ENCODE results near the gene SLC22A14.
"Not testable (repeated sequence)": the region's sequence is repeated elsewhere in the genome, so short reads cannot be mapped to it uniquely, and the experiment has no call there.

SLC22A14 gene, protein sequence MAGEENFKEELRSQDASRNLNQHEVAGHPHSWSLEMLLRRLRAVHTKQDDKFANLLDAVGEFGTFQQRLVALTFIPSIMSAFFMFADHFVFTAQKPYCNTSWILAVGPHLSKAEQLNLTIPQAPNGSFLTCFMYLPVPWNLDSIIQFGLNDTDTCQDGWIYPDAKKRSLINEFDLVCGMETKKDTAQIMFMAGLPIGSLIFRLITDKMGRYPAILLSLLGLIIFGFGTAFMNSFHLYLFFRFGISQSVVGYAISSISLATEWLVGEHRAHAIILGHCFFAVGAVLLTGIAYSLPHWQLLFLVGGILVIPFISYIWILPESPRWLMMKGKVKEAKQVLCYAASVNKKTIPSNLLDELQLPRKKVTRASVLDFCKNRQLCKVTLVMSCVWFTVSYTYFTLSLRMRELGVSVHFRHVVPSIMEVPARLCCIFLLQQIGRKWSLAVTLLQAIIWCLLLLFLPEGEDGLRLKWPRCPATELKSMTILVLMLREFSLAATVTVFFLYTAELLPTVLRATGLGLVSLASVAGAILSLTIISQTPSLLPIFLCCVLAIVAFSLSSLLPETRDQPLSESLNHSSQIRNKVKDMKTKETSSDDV

DNA sequence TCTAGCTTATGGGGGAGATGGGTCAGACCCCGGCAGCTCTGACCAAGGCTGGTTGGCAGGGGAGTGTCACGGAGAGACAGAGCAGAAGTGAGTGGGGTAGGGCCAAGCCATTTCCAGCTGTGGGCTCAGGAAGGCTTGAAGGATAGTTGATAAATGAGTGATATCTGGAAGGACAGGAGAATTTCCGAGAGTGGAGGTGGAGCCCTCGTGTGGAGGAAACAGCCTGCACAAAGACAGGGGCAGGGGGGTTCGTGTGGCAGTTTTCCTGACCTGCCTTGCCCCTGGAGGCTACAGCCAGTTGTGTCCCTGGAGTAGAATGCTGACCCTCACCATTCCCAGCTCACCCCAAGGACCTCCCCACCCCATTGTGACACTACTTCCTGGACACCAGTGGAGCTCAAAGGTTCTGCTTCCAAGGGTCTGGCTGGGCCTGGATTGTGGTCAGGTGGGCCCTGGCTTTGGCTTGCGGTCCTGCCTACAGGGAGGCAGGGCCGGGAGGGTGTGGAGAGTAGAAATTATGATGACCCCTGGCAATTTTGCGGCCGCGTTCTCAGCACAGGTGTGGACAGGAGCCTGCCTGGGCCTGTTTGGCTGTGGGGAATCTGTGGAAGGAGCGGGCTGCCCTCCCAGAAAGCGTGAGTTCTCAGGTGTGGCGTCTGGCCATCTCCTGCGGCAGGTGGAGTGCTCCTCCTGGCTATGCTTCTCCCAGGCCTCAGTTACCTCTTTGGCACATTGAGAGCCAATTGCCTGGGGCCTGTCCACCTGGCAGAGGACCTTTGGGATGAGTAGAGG lies at the start of gene SLC22A14:
Gene SLC22A14, plus strand, starts transcription at position 400 of the 792 bp plus-strand sequence. CDS start 23,733 bp downstream, outside the sequence.
- no peak for DNase-seq (ENCODE audit: low read depth in 3 of 3, low spot score in 1 of 3)

- DNase-seq (ENCODE audit: low read depth in 3 of 3, low spot score in 1 of 3): no peak
These were observed 49.4 kb upstream of the SLC22A14 start for GRCh38 chr3:38232701-38233100.

DNA sequence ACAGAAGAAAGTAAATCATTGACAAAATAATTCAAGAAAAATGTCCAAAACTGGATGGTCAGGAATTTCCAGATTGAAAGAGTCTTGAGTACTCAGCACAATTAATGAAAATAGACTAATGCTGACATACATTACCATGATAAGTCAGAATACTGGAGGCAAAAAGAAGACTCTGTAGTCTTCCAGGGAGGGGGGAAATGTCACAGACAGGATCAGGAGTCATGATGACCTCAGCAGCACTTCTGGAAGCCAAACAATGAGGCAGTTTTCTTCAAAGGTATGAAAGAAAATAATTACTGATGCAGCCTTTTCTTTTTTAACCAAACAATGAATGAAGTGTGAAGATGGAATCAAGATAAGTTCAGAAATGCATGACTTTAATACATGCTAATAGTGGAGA lies 46.6 kb upstream of the SLC22A14 start:
- DNase-seq (ENCODE audit: low read depth in 3 of 3, low spot score in 1 of 3): no peak

DNA sequence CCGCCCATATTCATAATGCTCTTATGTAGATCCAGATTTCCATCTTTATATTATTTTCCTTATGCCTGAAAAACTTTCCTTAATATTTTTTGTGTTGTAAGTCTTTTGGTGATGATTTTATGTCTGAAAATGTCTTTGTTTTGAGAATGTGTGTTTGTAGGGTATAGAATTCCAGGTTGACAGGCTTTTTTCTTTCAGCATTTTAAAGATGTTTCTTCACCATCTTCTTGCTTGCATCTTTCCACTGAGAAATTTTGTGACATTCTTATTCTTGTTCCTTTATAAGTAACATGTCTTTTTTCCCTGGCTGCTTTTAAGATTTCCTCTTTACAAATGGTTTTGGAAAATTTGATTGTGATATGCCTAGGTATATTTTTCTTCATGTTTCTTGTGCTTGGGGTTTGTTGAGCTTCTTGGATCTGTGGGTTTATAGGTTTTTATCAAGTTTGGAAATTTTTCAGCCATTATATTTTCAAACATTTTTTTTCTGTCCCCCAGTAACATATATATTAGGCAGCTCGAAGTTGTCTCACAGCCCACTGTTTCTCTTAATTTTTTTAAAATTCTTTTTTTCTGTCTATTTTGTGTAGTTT lies 43.6 kb upstream of the SLC22A14 start:
- no peak for DNase-seq (ENCODE audit: low read depth in 3 of 3, low spot score in 1 of 3)

DNA sequence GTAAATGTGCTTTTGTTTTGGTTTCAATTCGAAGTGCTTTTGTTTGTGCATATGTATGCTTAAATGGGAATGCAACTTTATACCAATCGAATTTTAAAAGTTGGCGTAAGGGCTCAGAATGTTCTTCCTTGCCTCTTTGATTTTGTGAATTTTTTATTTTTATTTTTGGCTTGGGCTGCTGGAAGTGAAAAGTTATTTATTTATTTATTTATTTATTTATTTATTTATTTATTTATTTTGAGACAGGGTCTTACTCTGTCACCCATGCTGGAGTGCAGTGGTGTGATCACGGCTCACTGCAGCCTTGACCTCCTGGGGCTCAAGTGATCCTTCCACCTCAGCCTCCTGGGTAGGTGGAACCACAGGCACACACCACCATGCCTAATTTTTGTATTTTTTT lies 39.3 kb upstream of the SLC22A14 start:
- DNase-seq (ENCODE audit: low read depth in 3 of 3, low spot score in 1 of 3): not testable (repeated sequence)

- no peak for DNase-seq (ENCODE audit: low read depth in 3 of 3, low spot score in 1 of 3)
These were observed 36.2 kb upstream of the SLC22A14 start for GRCh38 chr3:38245930-38246329.

DNA sequence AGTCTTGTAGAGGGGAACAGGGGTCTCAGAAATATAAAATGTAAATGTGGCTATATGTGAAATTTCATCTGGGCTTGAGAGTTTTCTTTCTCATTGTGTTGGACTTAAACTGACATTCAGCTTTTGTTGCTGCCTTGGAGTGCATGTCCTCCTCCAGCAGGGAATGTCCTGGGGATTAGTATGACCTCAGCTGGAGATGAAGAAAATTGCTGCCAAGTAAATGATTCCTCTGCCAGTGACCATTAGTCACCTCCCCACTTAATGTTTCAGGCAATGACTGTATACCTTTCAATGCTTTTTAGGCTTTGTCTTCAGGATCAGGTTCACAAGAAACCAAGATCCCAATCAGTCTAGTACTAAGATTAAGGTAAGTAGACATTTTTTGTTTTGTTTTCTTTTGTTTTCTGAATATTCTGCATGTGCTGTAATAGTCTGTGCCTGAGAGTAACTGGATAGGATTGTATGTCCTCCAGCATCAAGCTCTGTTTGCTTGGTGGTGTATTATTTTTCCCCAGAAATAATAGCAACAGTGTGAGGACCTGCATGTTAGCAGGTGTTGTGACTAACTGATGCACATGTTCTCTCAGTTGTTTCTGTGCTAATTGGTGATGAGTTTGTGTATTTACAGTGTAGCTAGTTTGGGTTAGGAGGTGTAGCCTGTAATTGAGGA lies 34.6 kb upstream of the SLC22A14 start:
- DNase-seq (ENCODE audit: low read depth in 3 of 3, low spot score in 1 of 3): no peak

- no peak for DNase-seq (ENCODE audit: low read depth in 3 of 3, low spot score in 1 of 3)
These were observed 31.9 kb upstream of the SLC22A14 start for GRCh38 chr3:38250198-38250597.

- DNase-seq (ENCODE audit: low read depth in 3 of 3, low spot score in 1 of 3): no peak
These were observed 30.9 kb upstream of the SLC22A14 start for GRCh38 chr3:38251197-38251596.

- no peak for DNase-seq (ENCODE audit: low read depth in 3 of 3, low spot score in 1 of 3)
These were observed 28.4 kb upstream of the SLC22A14 start for GRCh38 chr3:38253704-38254103.

GRCh38 chr3:38254872-38255271 lies 27.2 kb upstream of the SLC22A14 start:
- DNase-seq (ENCODE audit: low read depth in 3 of 3, low spot score in 1 of 3): no peak

GRCh38 chr3:38255627-38256026 lies 26.5 kb upstream of the SLC22A14 start:
- no peak for DNase-seq (ENCODE audit: low read depth in 3 of 3, low spot score in 1 of 3)

DNA sequence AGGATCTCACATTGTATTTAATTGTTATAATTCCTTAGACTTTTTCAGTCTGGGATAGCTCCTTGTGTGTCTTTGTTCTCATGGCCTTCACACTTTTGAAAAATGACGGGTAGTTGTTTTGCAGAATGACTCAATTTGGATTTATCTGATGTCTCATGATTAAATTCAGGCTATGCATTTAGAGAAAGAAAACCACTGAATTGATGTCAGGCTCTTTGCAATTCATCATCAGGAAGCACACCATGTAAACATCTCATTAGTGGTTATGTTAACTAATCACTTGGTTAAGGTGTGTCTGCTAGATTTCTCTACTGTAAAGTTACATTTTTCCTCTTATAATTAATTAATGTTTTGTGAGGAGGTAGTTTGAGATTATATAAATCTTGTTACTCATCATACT lies 24.5 kb upstream of the SLC22A14 start:
- no peak for DNase-seq (ENCODE audit: low read depth in 3 of 3, low spot score in 1 of 3)

DNA sequence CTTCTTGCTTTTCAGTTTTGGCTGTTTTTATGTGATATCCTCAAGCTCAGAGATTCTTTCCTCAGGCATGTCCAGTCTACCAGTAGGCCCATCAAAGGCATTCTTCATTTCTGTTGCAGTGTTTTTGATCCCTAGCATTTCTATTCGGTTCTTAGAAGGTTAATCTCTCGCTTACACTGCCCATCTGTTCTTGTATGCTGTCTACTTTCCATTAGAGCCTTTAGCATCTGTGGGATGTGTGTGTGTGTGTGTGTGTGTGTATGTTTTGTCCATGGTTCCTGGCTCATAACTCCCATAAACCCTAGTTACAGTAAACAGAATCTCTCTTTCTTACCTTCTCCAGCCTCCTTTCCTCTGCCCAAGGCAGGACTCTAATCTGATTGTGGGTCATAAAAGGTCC lies 21.6 kb upstream of the SLC22A14 start:
- DNase-seq (ENCODE audit: low read depth in 3 of 3, low spot score in 1 of 3): no peak

- DNase-seq (ENCODE audit: low read depth in 3 of 3, low spot score in 1 of 3): no peak
These were observed 17.7 kb upstream of the SLC22A14 start for GRCh38 chr3:38264353-38264771.

DNA sequence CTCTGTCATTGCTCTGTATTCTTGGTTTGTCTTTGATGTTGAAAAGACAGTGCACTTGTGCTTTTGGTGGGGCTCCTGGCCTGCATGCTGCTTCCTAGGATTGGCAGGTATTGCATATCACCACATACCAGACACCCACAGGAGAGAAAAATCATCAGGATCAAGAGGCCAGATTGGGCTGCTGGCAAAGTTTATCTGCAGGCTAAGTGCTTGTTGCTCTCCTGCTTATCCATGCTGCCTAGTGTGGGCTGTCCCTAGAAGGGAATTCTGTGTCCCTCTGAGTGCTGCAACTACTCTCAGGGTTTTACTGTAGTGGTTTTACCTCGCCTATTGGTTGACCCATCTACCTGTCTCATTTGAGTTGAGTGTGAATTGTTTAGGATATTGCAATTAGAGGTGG lies 17.3 kb upstream of the SLC22A14 start:
- DNase-seq (ENCODE audit: low read depth in 3 of 3, low spot score in 1 of 3): no peak

- DNase-seq (ENCODE audit: low read depth in 3 of 3, low spot score in 1 of 3): no peak
These were observed 16.3 kb upstream of the SLC22A14 start, which contains the start of gene SLC22A13 for GRCh38 chr3:38265604-38266307. SLC22A13 (plus strand) TSS chr3:38265812; CDS start chr3:38265861, 49 bp downstream.

GRCh38 chr3:38266810-38267209 lies 15.3 kb upstream of the SLC22A14 start:
- DNase-seq (ENCODE audit: low read depth in 3 of 3, low spot score in 1 of 3): no peak

DNA sequence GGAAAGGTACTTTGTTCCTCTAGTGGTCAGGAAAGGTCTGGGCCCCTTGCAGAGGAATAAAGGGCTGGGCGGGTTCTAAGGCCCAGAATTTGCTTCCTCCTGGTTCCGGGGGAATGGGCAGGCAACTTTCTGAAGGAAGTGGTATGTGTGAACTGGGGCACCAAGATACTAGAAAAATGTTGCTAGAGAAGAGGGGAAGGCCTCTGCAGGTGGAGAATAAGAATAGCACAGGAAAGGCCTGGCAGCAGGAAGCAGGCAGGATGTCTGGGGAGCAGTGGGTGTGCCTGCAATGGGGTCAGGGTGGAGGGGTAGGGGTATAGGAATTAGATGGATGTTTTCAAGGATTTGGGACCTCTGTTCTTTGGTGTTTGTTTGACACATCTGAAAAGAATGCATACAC lies 14.4 kb upstream of the SLC22A14 start:
- no peak for DNase-seq (ENCODE audit: low read depth in 3 of 3, low spot score in 1 of 3)

- DNase-seq (ENCODE audit: low read depth in 3 of 3, low spot score in 1 of 3): no peak
These were observed 14.0 kb upstream of the SLC22A14 start for GRCh38 chr3:38268087-38268486.
